GM21737 (cell line): ENCODE results near the gene SYNDIG1.
"Not testable (repeated sequence)": the region's sequence is repeated elsewhere in the genome, so short reads cannot be mapped to it uniquely, and the experiment has no call there.

Experiments used
- ATAC-seq: cut with Tn5 transposase; IDR thresholded peaks from one replicate; pipeline ENCODE4 v1.9.1; 2021; ENCODE audit warnings: mild to moderate bottlenecking, moderate library complexity; ENCODE audit not compliant: unreplicated experiment

Gene SYNDIG1

GRCh38 chr20:24492031-24492607 is 22.7 kb downstream of the SYNDIG1 start:
- no peak for ATAC-seq

- no peak for ATAC-seq
These were observed 23.3 kb downstream of the SYNDIG1 start for GRCh38 chr20:24492698-24493097.

GRCh38 chr20:24493181-24493580 is 23.8 kb downstream of the SYNDIG1 start:
- no peak for ATAC-seq

GRCh38 chr20:24493661-24494459 is 24.4 kb downstream of the SYNDIG1 start:
- no peak for ATAC-seq

- ATAC-seq = no peak
These were observed 25.1 kb downstream of the SYNDIG1 start for GRCh38 chr20:24494460-24494920.

GRCh38 chr20:24495266-24495665 is 25.8 kb downstream of the SYNDIG1 start:
- no peak for ATAC-seq

- no peak for ATAC-seq
These were observed 28.4 kb downstream of the SYNDIG1 start for GRCh38 chr20:24497851-24498250.

- ATAC-seq = no peak
These were observed 29.2 kb downstream of the SYNDIG1 start for GRCh38 chr20:24498641-24499040.

- no peak for ATAC-seq
These were observed 30.0 kb downstream of the SYNDIG1 start for GRCh38 chr20:24499472-24499871.

GRCh38 chr20:24501764-24502556 is 32.5 kb downstream of the SYNDIG1 start:
- no peak for ATAC-seq

- ATAC-seq = no peak
These were observed 33.2 kb downstream of the SYNDIG1 start for GRCh38 chr20:24502661-24503060.

- ATAC-seq = no peak
These were observed 34.0 kb downstream of the SYNDIG1 start for GRCh38 chr20:24503352-24503931.

GRCh38 chr20:24504331-24505285 is 35.2 kb downstream of the SYNDIG1 start:
- ATAC-seq = no peak

- ATAC-seq = no peak
These were observed 36.7 kb downstream of the SYNDIG1 start for GRCh38 chr20:24506146-24506545.

- no peak for ATAC-seq
These were observed 37.3 kb downstream of the SYNDIG1 start for GRCh38 chr20:24506696-24507095.

- ATAC-seq = no peak
These were observed 37.9 kb downstream of the SYNDIG1 start for GRCh38 chr20:24507182-24507853.

GRCh38 chr20:24512441-24512840 is 43.0 kb downstream of the SYNDIG1 start:
- not testable (repeated sequence) for ATAC-seq

GRCh38 chr20:24518515-24518914 is 49.1 kb downstream of the SYNDIG1 start:
- ATAC-seq = no peak

- no peak for ATAC-seq
These were observed 50.0 kb downstream of the SYNDIG1 start for GRCh38 chr20:24519476-24519875.

- no peak for ATAC-seq
These were observed 51.6 kb downstream of the SYNDIG1 start for GRCh38 chr20:24521032-24521431.
